Fibroblast of skin of back (primary cell): Measurements from ENCODE around the gene CYBRD1.

Experiments used
- DNase-seq: peaks from one replicate; pipeline ENCODE4 v3.0.0-alpha.2; 2013

The CYBRD1 gene

GRCh38 chr2:171602352-171602751 is 80.1 kb downstream of the CYBRD1 start:
- DNase-seq, result no peak
